ENCODE data around the gene KNG1.

Gene KNG1

GRCh38 chr3:186743666-186744065 lies 26.5 kb downstream of the KNG1 start:
- no peak for TF ChIP-seq CTCF (IDR thresholded peaks at IDR 0.05)
- no peak for DNase-seq (ENCODE audit: low spot score)
- Histone ChIP-seq H3K4me3 (no peak overlapping the region), H3K27ac (no peak overlapping the region)

GRCh38 chr3:186746008-186746407 lies 28.8 kb downstream of the KNG1 start:
- TF ChIP-seq CTCF (IDR thresholded peaks at IDR 0.05): no peak
- DNase-seq (ENCODE audit: low spot score): no peak
- H3K27ac ChIP-seq: no peak overlapping the region
- no peak overlapping the region for H3K4me3 ChIP-seq

GRCh38 chr3:186750316-186750715 lies 33.2 kb downstream of the KNG1 start:
- Histone ChIP-seq H3K4me3 (no peak overlapping the region), H3K27ac (no peak overlapping the region)
- no peak for TF ChIP-seq CTCF (IDR thresholded peaks at IDR 0.05)
- DNase-seq (ENCODE audit: low spot score): no peak

- H3K4me3 ChIP-seq: no peak overlapping the region
- H3K27ac ChIP-seq: no peak overlapping the region
- no peak for DNase-seq (ENCODE audit: low spot score)
- TF ChIP-seq CTCF (IDR thresholded peaks at IDR 0.05): no peak
These were observed 34.3 kb downstream of the KNG1 start for GRCh38 chr3:186751480-186751879.

- Histone ChIP-seq H3K4me3 (no peak overlapping the region), H3K27ac (no peak overlapping the region)
- DNase-seq (ENCODE audit: low spot score): no peak
- no peak for TF ChIP-seq CTCF (IDR thresholded peaks at IDR 0.05)
These were observed 36.8 kb downstream of the KNG1 start for GRCh38 chr3:186754006-186754405.

- TF ChIP-seq CTCF (IDR thresholded peaks at IDR 0.05): no peak
- no peak overlapping the region for H3K4me3 ChIP-seq
- no peak overlapping the region for H3K27ac ChIP-seq
- DNase-seq (ENCODE audit: low spot score): no peak
These were observed 37.7 kb downstream of the KNG1 start for GRCh38 chr3:186754871-186755270.

GRCh38 chr3:186757214-186757613 lies 40.1 kb downstream of the KNG1 start:
- no peak for DNase-seq (ENCODE audit: low spot score)
- no peak for TF ChIP-seq CTCF (IDR thresholded peaks at IDR 0.05)
- no peak overlapping the region for H3K4me3 ChIP-seq
- no peak overlapping the region for H3K27ac ChIP-seq
